Measurements from ENCODE around the gene SHB.
A peak's percentile ranks its signal among the peaks of the same experiment; 100 is the strongest.

Gene SHB

GRCh38 chr9:38086496-38086895 is 17.5 kb upstream of the SHB start:
- DNase-seq = no peak

DNA sequence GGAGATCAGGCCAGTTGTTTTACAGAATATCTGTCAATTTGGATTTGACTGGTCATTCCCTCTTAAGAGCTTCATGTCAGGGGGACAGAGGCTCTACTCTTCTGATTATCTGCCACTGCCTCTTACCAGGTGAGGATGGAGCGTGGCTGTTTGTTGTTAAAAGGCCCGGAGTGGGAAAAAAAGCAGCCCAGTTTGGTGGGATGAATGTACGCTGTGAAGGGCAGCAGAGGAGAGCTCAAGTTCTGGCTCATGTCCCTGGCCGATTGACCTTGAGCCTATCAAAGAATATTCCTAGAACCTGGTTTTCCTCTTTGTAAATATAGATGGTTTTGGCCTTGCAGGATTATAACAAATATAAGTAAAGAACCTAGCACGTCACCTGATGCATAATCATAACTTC is 16.3 kb upstream of the SHB start:
- DNase-seq = no peak

DNA sequence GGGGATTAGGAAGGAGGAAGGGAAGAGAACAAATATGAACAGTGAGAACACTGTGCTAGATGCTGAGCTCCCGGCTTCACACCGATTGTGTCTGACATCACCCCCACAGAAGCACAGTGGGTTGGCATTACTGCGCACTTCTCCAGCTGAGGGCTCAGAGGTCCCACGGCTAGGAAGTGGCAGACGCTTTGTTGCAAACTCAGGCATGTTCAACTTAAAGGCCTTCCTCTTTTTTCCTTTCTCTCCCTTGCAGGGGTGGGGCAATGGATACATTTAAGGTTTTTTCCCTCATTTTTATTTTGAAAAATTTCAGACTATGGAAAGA is 15.5 kb upstream of the SHB start:
- DNase-seq = no peak

GRCh38 chr9:38083858-38084555 is 15.0 kb upstream of the SHB start:
- no peak for DNase-seq

GRCh38 chr9:38082446-38083287 is 13.6 kb upstream of the SHB start:
- DNase-seq = no peak

DNA sequence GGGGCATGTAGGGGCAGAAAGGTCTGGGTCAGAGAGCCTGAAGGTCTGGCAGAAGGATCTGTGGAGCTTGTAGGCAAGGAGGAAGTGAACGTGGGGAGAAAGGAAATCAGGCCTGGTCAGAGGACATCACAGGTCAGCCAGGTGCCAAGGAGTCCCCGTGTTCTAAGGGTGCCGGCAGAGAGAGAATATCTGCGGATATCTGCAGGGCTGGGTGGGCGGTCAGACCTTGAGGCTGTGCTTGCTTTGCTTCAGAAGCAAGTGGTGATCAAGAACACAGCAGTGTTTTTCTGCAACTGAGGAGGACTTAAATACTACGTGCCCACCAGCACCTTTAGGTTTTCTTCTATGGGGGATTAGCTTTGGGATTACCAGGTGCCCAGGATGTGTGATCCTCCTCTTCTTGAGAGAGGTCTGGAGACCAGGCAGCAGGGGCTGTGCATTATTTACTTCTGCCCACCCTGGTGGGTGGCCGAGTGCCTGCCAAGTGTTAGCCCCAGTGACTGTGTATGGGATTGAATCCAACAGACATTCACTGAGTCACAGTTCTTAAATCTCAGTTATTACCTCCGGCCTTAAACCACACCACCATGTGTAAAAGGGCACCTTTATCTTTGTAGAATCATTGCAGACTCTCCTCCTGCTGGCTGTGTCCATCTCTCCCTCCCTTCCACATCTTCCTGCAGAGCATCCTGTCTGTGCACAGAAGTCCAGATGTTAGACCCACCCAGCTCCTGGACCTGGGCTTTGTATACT is 12.5 kb upstream of the SHB start:
- no peak for DNase-seq

GRCh38 chr9:38079461-38080031 is 10.5 kb upstream of the SHB start:
- no peak for DNase-seq

DNA sequence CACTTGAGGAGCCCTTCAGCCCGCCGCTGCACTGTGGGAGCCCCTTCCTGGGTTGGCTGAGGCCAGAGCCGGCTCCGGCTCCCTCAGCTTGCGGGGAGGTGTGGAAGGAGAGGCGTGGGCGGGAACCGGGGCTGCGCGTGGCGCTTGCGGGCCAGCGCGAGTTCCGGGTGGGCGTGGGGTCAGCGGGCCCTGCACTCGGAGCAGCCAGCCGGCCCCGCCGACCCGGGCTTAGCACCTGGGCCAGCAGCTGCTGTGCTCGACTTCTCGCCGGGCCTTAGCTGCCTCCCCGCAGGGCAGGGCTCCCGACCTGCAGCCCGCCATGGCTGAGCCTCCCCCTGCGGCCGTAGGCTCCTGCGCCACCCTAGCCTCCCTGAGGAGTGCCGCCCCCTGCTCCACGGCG is 6.2 kb upstream of the SHB start:
- no peak for DNase-seq

- DNase-seq = no peak
These were observed 5.5 kb upstream of the SHB start for GRCh38 chr9:38074441-38074961.

DNA sequence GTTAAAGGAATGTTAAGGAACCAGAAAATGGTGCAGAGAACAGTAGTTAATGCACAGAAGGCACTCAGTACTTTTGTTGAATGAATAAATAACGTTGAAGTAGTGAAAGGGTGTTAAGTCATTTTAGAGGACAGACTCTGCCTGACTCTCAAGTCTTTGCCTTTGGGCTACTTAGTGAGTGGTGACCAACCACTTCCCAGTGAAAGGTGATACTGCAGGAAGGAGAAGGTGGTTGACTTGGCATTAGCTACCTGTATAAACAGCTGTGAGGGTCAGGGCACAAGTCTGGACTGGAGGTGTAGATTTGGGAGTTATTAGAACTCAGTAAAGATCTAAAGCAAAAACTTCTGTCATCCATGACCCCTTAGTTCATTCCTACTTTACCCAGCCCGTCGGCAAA is 4.9 kb upstream of the SHB start:
- no peak for DNase-seq

DNA sequence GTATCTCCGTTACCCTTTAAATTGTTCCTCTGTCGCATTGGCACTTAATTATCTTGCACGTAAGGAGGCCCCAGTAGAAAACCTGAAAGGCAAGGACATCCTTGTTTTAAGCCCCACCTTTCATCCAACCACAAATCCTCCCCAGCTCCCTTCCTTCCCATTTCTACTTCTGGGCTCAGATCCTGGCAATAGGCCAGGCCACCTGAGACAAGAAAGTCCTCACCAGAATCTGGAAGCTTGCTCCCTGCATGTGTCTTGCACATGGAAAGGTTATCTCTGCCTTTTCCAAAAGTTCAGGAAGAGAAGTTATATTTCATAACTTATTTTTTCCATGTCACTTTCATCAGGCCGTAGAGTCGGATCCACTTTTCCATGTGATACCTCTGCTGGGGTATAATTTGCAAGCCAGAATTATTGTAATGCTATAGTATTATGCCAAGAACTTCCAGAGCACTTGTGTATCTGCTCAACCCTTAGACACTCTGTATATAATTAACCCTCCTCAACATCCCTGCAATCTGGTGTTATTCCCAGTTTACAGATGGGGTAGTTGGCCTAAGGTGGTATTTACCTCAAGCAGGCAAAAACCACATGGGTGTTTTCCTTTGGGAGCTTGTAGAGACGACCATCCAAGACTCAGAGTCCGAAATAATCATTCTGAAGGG is 2.6 kb upstream of the SHB start:
- DNase-seq = no peak

DNA sequence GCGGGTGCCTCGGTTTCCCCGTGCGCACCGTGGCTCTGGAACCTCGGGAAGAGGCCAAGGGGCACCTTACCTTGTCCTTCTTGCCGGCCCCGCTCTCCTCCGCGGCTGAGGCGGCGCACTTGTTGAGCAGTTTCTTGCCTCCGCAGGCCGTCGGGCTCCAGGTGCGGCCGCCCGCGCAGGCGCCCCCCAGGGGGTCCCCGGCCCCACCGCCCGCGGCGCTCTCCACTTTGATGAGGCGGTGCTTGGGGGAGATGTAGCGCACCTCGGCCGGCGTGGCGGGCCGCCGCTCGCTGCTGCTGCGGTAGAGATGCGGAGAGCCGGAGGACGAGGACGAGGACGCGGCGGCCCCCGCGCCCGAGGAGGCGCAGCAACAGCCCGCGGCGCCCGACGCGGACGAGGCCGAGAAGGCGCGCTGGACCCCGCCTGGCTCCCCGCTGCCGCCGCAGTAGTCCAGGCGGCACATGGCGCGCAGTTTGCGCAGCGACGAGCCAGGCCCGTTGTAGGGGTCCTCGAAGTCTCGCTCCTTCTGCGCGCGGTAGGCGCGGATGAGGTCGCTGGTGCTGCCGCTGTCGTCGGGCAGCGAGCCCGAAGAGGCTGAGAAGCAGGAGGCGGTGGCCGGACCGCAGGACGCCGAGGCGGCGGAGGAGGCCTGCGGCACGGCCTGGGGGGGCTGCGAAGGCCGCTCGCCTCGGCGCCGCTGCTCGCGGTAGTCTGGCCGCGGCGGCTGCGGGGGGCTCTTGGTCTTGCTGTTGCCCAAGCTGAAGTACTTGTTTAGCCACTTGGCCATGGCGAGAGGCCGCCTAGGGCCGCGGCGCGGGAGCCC is 957 bp downstream of the SHB start:
- DNase-seq = no peak

GRCh38 chr9:38066914-38067858 is 1.8 kb downstream of the SHB start:
- DNase-seq = peak; percentile 24

- DNase-seq = no peak
These were observed 2.7 kb downstream of the SHB start for GRCh38 chr9:38066197-38066913.

DNA sequence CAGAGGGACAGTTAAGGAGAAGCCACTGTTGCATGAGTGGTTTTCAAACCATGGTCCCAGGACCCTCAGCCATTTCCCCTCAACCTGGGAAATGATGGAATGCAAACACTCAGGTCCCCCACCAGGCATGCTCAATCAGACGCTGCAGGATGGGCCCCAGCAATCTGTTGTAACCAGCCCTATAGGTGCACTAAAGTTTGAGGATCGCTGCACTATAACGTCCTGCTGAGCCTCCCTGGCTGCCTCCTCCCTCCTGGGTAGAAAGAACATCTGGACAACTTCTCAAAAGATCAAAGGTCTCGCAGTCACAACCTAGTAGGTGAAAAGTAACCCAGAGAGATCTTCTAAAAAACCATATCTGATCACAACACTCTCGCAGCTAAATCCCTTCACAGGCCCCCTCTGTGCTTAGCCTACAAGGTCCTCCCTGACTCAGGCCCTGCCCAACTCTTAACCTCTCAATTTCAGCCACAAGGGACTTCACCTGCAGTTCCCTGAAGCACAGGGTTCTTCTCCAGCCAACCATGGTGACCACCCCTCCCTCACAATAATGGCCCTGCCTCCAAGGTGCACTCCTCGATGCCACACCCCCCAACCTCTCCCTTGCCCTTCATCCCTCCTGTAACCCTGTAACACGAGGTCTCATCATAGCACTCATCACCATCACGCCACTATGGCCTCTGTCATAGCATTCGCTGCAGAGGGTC is 3.5 kb downstream of the SHB start:
- no peak for DNase-seq

- no peak for DNase-seq
These were observed 4.1 kb downstream of the SHB start for GRCh38 chr9:38064842-38065368.

- no peak for DNase-seq
These were observed 5.7 kb downstream of the SHB start for GRCh38 chr9:38063363-38063707.

DNA sequence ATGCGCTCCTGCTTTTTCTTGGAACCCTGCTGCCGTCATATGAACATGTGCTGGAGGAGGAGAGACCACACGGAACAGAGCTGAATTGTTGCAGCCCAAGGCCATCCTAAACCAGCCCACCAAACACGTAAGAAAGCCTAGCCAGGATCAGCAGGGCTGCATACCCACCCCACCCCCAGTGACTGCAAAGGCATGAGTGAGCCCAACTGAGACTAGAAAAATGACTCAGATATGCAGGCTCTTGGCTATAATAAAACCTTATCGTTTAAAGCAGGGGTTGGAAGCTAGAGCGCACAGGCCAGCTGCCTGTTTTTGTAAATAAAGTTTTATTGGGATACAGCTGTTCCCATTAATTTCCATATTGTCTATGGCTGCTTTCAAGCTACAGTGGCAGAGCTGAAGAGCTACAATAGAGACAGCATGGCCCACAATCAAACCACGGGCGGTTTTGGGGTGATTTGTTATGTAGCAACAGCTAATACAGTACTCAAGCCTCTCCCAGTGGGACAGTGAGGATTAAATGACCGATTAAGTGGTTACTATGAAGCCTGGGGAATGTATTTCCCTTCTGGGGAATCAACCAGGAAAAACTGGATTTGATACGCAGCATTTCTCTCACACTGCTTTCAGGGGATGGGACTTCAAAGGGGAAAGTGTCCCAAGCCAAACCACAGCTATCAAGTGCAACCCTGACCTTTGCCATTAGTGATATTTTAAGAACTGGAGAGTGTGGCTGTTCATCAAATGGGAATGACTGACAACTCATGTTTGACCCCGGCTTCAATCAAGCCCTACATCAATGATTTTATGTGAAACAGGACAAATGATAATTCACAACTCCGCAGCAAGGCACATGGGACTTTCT is 6.3 kb downstream of the SHB start:
- no peak for DNase-seq

Measured in hematopoietic multipotent progenitor cell treated with erythropoietin and hydrocortisone succinate and interleukin-3 and kit ligand, for 8 days (in vitro differentiated cells).